ENCODE measurements around the gene TMX2. TPM values are rescaled to one million over a fixed set of nuclear protein-coding genes. Genes with fewer than 3 reads are reported as not detected.

TMX2 gene
- total and polyA plus RNA-seq, 9 of the 15 experiments (the other 6 are each of a cell fraction or from before 2014, with no cell fraction given) = 176 to 433 (median 227) TPM

- TF ChIP-seq ZNF668 (CRISPR knock-in tag; IDR thresholded peaks at IDR 0.05) = no peak
- TF ChIP-seq ZNF75A (CRISPR knock-in tag; IDR thresholded peaks at IDR 0.05) = no peak
- no peak for TF ChIP-seq ZNF57 (CRISPR knock-in tag; IDR thresholded peaks at IDR 0.05)
- TF ChIP-seq KAT8 (IDR thresholded peaks at IDR 0.05; ENCODE audit: low read depth) = no peak
- peak; percentile 93 for TF ChIP-seq DIDO1 (tag; IDR thresholded peaks at IDR 0.05; ENCODE audit: low read depth)
- peak in 1 of 2 experiments; percentile 59; a peak in 1 of 4 replicates for TF ChIP-seq TEAD1 (CRISPR knock-in tag; IDR thresholded peaks at IDR 0.05)
- peak in 1 of 2 experiments; percentile 53; a peak in 2 of 4 replicates for TF ChIP-seq NRF1 (conservative IDR thresholded peaks at IDR 0.05 in 1 of 2, IDR thresholded peaks at IDR 0.05 in 1 of 2)
- no peak for TF ChIP-seq U2AF2 (optimal IDR thresholded peaks at IDR 0.05; ENCODE audit: low read depth, low read length)
- no peak; the same call in 1 of the 2 replicates for TF ChIP-seq E2F5 (CRISPR knock-in tag; IDR thresholded peaks at IDR 0.05)
- TF ChIP-seq ZBTB49 (CRISPR knock-in tag; IDR thresholded peaks at IDR 0.05; ENCODE audit: borderline replicate concordance) = peak; percentile 17; the same call in 1 of the 2 replicates
- TF ChIP-seq NFATC3 (IDR thresholded peaks at IDR 0.05) = no peak
- TF ChIP-seq CHD7 (IDR thresholded peaks at IDR 0.05; ENCODE audit: low read depth, low read length) = peak; percentile 71
Measured at GRCh38 chr11:57741132-57742086, 29.0 kb downstream of the TMX2 start, which contains the start of gene SELENOH (continued).
